Esophagus squamous epithelium (tissue), 4 donors: ENCODE measurements around the gene PRKG1.

ENCODE experiments used
- POLR2A ChIP-seq, 4 donors: fragments of 450-650 bp; IDR thresholded peaks; one replicate each; pipeline ENCODE4 v1.6.1; 2017; ENCODE audit warnings: antibody characterized with exemption in 4 of 4, mild to moderate bottlenecking in 4 of 4, moderate library complexity in 3 of 4
- TF ChIP-seq, protein P1 (sequence below), 6 experiments: fragments of 450-650 bp in 4 of 6; fragments of 200-600 bp in 2 of 6; sonication (generic) in 2 of 6; IDR thresholded peaks; one replicate each; pipeline ENCODE4 v1.5.1; 2016 to 2019; ENCODE audit warnings: antibody characterized with exemption in 6 of 6, mild to moderate bottlenecking in 4 of 6, moderate library complexity in 4 of 6

DNA sequence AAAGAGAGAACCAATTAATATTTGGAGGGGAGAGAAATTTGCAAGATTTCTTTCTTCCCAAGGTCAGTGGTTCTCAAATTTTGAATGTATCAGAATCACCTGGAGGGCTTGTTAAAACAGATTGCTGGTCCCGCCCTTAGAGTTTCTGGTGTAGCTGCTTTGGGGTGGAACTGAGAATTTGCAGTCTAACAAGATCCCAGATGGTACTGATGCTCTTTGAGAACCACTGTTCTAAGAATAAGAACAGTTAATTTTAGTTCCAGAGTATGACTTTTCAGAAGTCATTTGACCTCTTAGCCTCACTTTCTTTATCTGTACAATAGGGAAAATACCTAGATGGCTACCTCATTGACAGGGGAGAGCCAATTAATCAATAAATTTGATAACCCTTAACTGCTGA is 161.6 kb downstream of the PRKG1 start:
- TF ChIP-seq, protein P1, sequence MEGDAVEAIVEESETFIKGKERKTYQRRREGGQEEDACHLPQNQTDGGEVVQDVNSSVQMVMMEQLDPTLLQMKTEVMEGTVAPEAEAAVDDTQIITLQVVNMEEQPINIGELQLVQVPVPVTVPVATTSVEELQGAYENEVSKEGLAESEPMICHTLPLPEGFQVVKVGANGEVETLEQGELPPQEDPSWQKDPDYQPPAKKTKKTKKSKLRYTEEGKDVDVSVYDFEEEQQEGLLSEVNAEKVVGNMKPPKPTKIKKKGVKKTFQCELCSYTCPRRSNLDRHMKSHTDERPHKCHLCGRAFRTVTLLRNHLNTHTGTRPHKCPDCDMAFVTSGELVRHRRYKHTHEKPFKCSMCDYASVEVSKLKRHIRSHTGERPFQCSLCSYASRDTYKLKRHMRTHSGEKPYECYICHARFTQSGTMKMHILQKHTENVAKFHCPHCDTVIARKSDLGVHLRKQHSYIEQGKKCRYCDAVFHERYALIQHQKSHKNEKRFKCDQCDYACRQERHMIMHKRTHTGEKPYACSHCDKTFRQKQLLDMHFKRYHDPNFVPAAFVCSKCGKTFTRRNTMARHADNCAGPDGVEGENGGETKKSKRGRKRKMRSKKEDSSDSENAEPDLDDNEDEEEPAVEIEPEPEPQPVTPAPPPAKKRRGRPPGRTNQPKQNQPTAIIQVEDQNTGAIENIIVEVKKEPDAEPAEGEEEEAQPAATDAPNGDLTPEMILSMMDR (IDR thresholded peaks at IDR 0.05) = no peak
- no peak for TF ChIP-seq POLR2A (IDR thresholded peaks at IDR 0.05)
